Osteoblast (primary cell): Measurements from ENCODE around the gene CTU2. TPM values are rescaled to one million over a fixed set of nuclear protein-coding genes. Genes with fewer than 3 reads are reported as not detected.
A peak's percentile ranks its signal among the peaks of the same experiment; 100 is the strongest.

ENCODE experiments used
- DNase-seq: peaks from one replicate; pipeline ENCODE4 v3.0.0; 2011; ENCODE audit warnings: low spot score, mixed read lengths; ENCODE audit not compliant: insufficient read length; ENCODE audit errors: missing footprints
- H2AFZ ChIP-seq: 2 replicates; pipeline ENCODE4 v1.6.0; 2011; ENCODE audit warnings: mild to moderate bottlenecking, low read length
- H3K27ac ChIP-seq: 2 replicates; pipeline ENCODE4 v1.5.1; 2011; ENCODE audit warnings: mild to moderate bottlenecking, low read depth, low read length, moderate library complexity
- H3K27me3 ChIP-seq: 2 replicates; pipeline ENCODE4 v1.6.0; 2012; ENCODE audit warnings: mild to moderate bottlenecking, control low read depth, inconsistent platforms, low read length, moderate library complexity; ENCODE audit not compliant: insufficient read depth
- H3K36me3 ChIP-seq: 2 replicates; pipeline ENCODE4 v1.5.1; 2011; ENCODE audit warnings: mild to moderate bottlenecking, low read length, control low read depth, moderate library complexity; ENCODE audit not compliant: insufficient read depth
- H3K4me1 ChIP-seq: 2 replicates; pipeline ENCODE4 v1.5.1; 2011; ENCODE audit warnings: mild to moderate bottlenecking, low read length, control low read depth, moderate library complexity; ENCODE audit not compliant: insufficient read depth
- H3K4me2 ChIP-seq: 2 replicates; pipeline ENCODE4 v1.6.0; 2011; ENCODE audit warnings: mild to moderate bottlenecking, low read length; ENCODE audit not compliant: insufficient read depth
- H3K4me3 ChIP-seq: fragments of 200-600 bp; sonication (generic); 3 replicates; pipeline ENCODE4 v1.5.1; 2012; ENCODE audit warnings: mild to moderate bottlenecking, low read length, inconsistent platforms; ENCODE audit not compliant: insufficient read depth
- H3K79me2 ChIP-seq: 2 replicates; pipeline ENCODE4 v1.6.0; 2012; ENCODE audit warnings: mild to moderate bottlenecking, low read length, control low read depth, inconsistent platforms; ENCODE audit not compliant: insufficient read depth
- H3K9me3 ChIP-seq: 2 replicates; pipeline ENCODE4 v1.5.1; 2011; ENCODE audit warnings: low read depth, low read length, control low read depth
- H4K20me1 ChIP-seq: 2 replicates; pipeline ENCODE4 v1.6.0; 2012; ENCODE audit warnings: mild to moderate bottlenecking, low read length, control low read depth; ENCODE audit not compliant: insufficient read depth
- CTCF ChIP-seq: IDR thresholded peaks from 2 replicates; pipeline ENCODE4 v1.5.1; 2011; ENCODE audit warnings: mild to moderate bottlenecking, low read depth, low read length, moderate library complexity; ENCODE audit errors: extremely low read depth
- total RNA-seq: library from RNA; depleted of rRNA; stranded (reverse); fragments of >200 nt; gene quantifications from 2 replicates; pipeline ENCODE4 v1.2.3, GENCODE V29; 2012

CTU2 gene
- total RNA-seq, 1 donor: 14.8 TPM

- Histone ChIP-seq H3K36me3 (peaks cover 34% of the 10 kb centered on the region), H2AFZ (no peak overlapping the region), H3K79me2 (peaks cover 70% of the 10 kb centered on the region), H4K20me1 (peaks cover 53% of the 10 kb centered on the region), H3K27ac (no peak overlapping the region), H3K4me3 (no peak overlapping the region), H3K9me3 (no peaks in the 10 kb centered on the region), H3K27me3 (no peaks in the 10 kb centered on the region), H3K4me1 (no peaks in the 10 kb centered on the region), H3K4me2 (no peak overlapping the region)
- DNase-seq: no peak
- TF ChIP-seq CTCF: no peak
Observed at GRCh38 chr16:88740727-88741055, 34.4 kb downstream of the CTU2 start.

- Histone ChIP-seq H3K27me3 (no peaks in the 10 kb centered on the region), H3K79me2 (peaks cover 73% of the 10 kb centered on the region), H3K36me3 (peaks cover 28% of the 10 kb centered on the region), H3K4me1 (no peaks in the 10 kb centered on the region), H3K27ac (no peak overlapping the region), H2AFZ (no peak overlapping the region), H3K4me3 (no peak overlapping the region), H3K9me3 (no peaks in the 10 kb centered on the region), H4K20me1 (peaks cover 52% of the 10 kb centered on the region), H3K4me2 (no peak overlapping the region)
- no peak for DNase-seq
- no peak for TF ChIP-seq CTCF
Observed at GRCh38 chr16:88741368-88741767, 35.1 kb downstream of the CTU2 start.

- TF ChIP-seq CTCF: no peak
- H3K4me2 ChIP-seq: no peak overlapping the region
- no peak overlapping the region for H2AFZ ChIP-seq
- H4K20me1 ChIP-seq: peaks cover 49% of the 10 kb centered on the region
- peaks cover 25% of the 10 kb centered on the region for H3K36me3 ChIP-seq
- DNase-seq: no peak
- no peak overlapping the region for H3K4me3 ChIP-seq
- H3K4me1 ChIP-seq: no peaks in the 10 kb centered on the region
- no peak overlapping the region for H3K27ac ChIP-seq
- no peaks in the 10 kb centered on the region for H3K9me3 ChIP-seq
- H3K79me2 ChIP-seq: peaks cover 80% of the 10 kb centered on the region
- no peaks in the 10 kb centered on the region for H3K27me3 ChIP-seq
Observed at GRCh38 chr16:88742896-88743605, 36.7 kb downstream of the CTU2 start.

DNA sequence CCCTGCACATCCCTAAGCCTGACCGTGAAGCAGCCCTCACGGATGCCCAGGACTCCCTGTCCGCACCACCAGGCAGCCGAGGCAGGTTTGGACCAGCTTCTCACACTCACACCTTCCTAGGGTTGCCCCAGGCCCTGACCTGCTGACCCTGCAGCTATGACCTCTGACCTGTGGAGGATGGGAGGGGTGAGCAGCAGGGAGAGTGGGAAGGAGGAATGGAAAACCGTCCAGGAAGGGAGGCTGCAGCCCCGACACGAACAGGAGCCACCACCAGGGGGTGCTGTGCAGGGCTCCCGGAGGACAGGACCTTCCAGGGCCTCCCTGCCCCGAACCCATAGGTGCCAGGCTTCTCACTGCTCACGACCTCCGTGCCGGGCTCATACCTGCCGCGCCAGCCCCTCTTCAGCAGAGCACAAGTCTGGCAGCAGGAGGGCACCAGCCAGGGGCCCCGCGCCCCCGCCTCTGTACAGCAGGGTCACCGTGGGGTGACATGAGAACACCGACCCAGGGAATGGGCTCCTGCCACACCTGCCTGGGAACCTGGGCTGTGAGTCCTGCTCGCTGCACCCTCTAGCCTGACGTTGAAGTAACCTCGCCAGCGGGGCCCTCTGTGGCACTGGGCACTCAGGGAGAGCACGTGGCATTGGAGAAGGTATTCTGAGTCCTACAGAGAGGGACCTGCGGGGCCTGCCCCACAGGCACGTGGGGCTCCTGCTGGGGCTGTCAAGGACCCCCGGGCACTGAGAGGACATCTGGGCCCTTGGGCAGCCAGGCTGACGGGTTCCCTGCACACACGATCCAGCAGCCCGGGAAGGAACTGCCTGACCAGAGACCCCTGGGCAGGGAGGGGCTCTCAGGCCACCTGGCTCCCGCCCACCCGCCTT lies 37.6 kb downstream of the CTU2 start:
- H3K79me2 ChIP-seq: peaks cover 81% of the 10 kb centered on the region
- peak; percentile 99 for DNase-seq
- peaks cover 52% of the 10 kb centered on the region for H4K20me1 ChIP-seq

More for the DNA sequence above, 37.6 kb downstream of the CTU2 start:
- H3K4me2 ChIP-seq: no peak overlapping the region
- H3K9me3 ChIP-seq: no peaks in the 10 kb centered on the region
- peak; percentile 80 for TF ChIP-seq CTCF
- H3K4me1 ChIP-seq: no peaks in the 10 kb centered on the region
- H3K27ac ChIP-seq: no peak overlapping the region
- peaks cover 20% of the 10 kb centered on the region for H3K36me3 ChIP-seq
- H3K4me3 ChIP-seq: no peak overlapping the region
- H2AFZ ChIP-seq: no peak overlapping the region
- H3K27me3 ChIP-seq: no peaks in the 10 kb centered on the region
